Mesendoderm (in vitro differentiated cells): Measurements from ENCODE around the gene B4GALT6.

Experiments used
- DNase-seq: peaks from one replicate; pipeline ENCODE4 v3.0.0; 2013
- H2AK5ac ChIP-seq: 2 replicates; pipeline ENCODE4 v1.6.1; 2013; ENCODE audit warnings: low read length, inconsistent platforms
- H2BK120ac ChIP-seq: 2 replicates; pipeline ENCODE4 v1.6.1; 2013; ENCODE audit warnings: low read depth, mild to moderate bottlenecking, low read length, moderate library complexity, mixed read lengths
- H2BK15ac ChIP-seq: replicated peaks from 2 replicates; pipeline ENCODE4 v1.6.1; 2013; ENCODE audit warnings: low read depth, mild to moderate bottlenecking, moderate library complexity
- H2BK5ac ChIP-seq: 2 replicates; pipeline ENCODE4 v1.6.1; 2013; ENCODE audit warnings: low read length, inconsistent platforms
- H3K18ac ChIP-seq: 2 replicates; pipeline ENCODE4 v1.6.1; 2013; ENCODE audit warnings: mild to moderate bottlenecking, low read length, mixed read lengths
- H3K23ac ChIP-seq: one replicate; pipeline ENCODE4 v1.6.1; 2013; ENCODE audit warnings: low read length
- H3K27ac ChIP-seq: 2 replicates; pipeline ENCODE4 v1.5.1; 2013; ENCODE audit warnings: low read depth, mild to moderate bottlenecking, inconsistent platforms, low read length, moderate library complexity
- H3K27me3 ChIP-seq: 2 replicates; pipeline ENCODE4 v1.6.1; 2013; ENCODE audit warnings: low read length, control low read depth, mild to moderate bottlenecking, inconsistent platforms; ENCODE audit not compliant: insufficient read depth, poor library complexity
- H3K36me3 ChIP-seq: 2 replicates; pipeline ENCODE4 v1.6.1; 2013; ENCODE audit warnings: low read length, inconsistent platforms; ENCODE audit not compliant: control insufficient read depth, insufficient read depth
- H3K4ac ChIP-seq: one replicate; pipeline ENCODE4 v1.6.1; 2013; ENCODE audit warnings: low read depth, mild to moderate bottlenecking, low read length, moderate library complexity
- H3K4me1 ChIP-seq: 2 replicates; pipeline ENCODE4 v1.6.1; 2013; ENCODE audit warnings: low read depth, low read length, inconsistent platforms; ENCODE audit not compliant: control insufficient read depth
- H3K4me2 ChIP-seq: 2 replicates; pipeline ENCODE4 v1.6.1; 2013; ENCODE audit warnings: low read length
- H3K4me3 ChIP-seq: 2 replicates; pipeline ENCODE4 v1.5.1; 2013; ENCODE audit warnings: mild to moderate bottlenecking, low read length
- H3K56ac ChIP-seq: one replicate; pipeline ENCODE4 v1.6.1; 2013; ENCODE audit warnings: low read length
- H3K79me1 ChIP-seq: 2 replicates; pipeline ENCODE4 v1.6.1; 2013; ENCODE audit warnings: low read length, inconsistent platforms
- H3K79me2 ChIP-seq: 2 replicates; pipeline ENCODE4 v1.6.1; 2013; ENCODE audit warnings: mild to moderate bottlenecking, low read length; ENCODE audit not compliant: control insufficient read depth, insufficient read depth
- H3K9ac ChIP-seq: 2 replicates; pipeline ENCODE4 v1.6.1; 2013; ENCODE audit warnings: low read length, inconsistent platforms
- H4K5ac ChIP-seq: one replicate; pipeline ENCODE4 v1.6.1; 2013; ENCODE audit warnings: low read length
- H4K8ac ChIP-seq: one replicate; pipeline ENCODE4 v1.6.1; 2013; ENCODE audit warnings: low read depth, mild to moderate bottlenecking, control low read depth, low read length, moderate library complexity
- WGBS: extraction: QIAGEN DNeasy Blood & Tissue Kit; methylation state at CpG from one replicate; pipeline ENCODE4 v1.1.7; 2013; ENCODE audit warnings: low lambda C conversion rate, missing lambda C conversion rate; ENCODE audit not compliant: insufficient coverage; ENCODE audit errors: extremely low coverage; 5-methylcytosine and 5-hydroxymethylcytosine counted together

B4GALT6 gene

GRCh38 chr18:31661965-31662364, 22.4 kb downstream of the B4GALT6 start:
- Histone ChIP-seq H3K23ac (no peak overlapping the region), H3K4me1 (no peaks in the 10 kb centered on the region), H3K56ac (no peak overlapping the region), H3K4ac (no peak overlapping the region), H3K4me2 (no peak overlapping the region), H3K79me1 (peaks cover 2% of the 10 kb centered on the region), H2AK5ac (no peak overlapping the region), H2BK120ac (no peak overlapping the region), H3K27me3 (no peaks in the 10 kb centered on the region), H3K79me2 (peaks cover under 1% of the 10 kb centered on the region), H3K18ac (no peak overlapping the region), H3K9ac (no peak overlapping the region), H3K27ac (no peak overlapping the region), H4K5ac (no peak overlapping the region), H2BK15ac (no peak overlapping the region), H3K4me3 (no peak overlapping the region), H3K36me3 (no peaks in the 10 kb centered on the region), H2BK5ac (no peak overlapping the region), H4K8ac (no peak overlapping the region)
- no peak for DNase-seq
- no CpG with 5 or more reads among the region's 3 CpGs for WGBS

GRCh38 chr18:31660763-31661162, 23.6 kb downstream of the B4GALT6 start:
- H3K56ac ChIP-seq: no peak overlapping the region
- no peak overlapping the region for H3K18ac ChIP-seq
- H3K36me3 ChIP-seq: no peaks in the 10 kb centered on the region
- H2BK5ac ChIP-seq: no peak overlapping the region
- H4K8ac ChIP-seq: no peak overlapping the region
- H3K4ac ChIP-seq: no peak overlapping the region
- no peak for DNase-seq
- no peaks in the 10 kb centered on the region for H3K79me2 ChIP-seq
- no peaks in the 10 kb centered on the region for H3K27me3 ChIP-seq
- H3K4me1 ChIP-seq: no peaks in the 10 kb centered on the region
- peaks cover 2% of the 10 kb centered on the region for H3K79me1 ChIP-seq
- H2BK15ac ChIP-seq: no peak overlapping the region
- H3K27ac ChIP-seq: no peak overlapping the region
- WGBS: 100% methylated on average over 1 of the region's 4 CpGs
- no peak overlapping the region for H3K4me3 ChIP-seq
- no peak overlapping the region for H3K9ac ChIP-seq
- H4K5ac ChIP-seq: no peak overlapping the region
- no peak overlapping the region for H3K4me2 ChIP-seq
- H2AK5ac ChIP-seq: no peak overlapping the region
- H2BK120ac ChIP-seq: no peak overlapping the region
- H3K23ac ChIP-seq: no peak overlapping the region

- no peak overlapping the region for H3K23ac ChIP-seq
- H3K4me2 ChIP-seq: no peak overlapping the region
- H2BK5ac ChIP-seq: no peak overlapping the region
- H4K8ac ChIP-seq: no peak overlapping the region
- H2BK120ac ChIP-seq: no peak overlapping the region
- no peaks in the 10 kb centered on the region for H3K27me3 ChIP-seq
- no peak overlapping the region for H3K9ac ChIP-seq
- no peak overlapping the region for H3K4ac ChIP-seq
- no peak for DNase-seq
- H3K27ac ChIP-seq: no peak overlapping the region
- H3K56ac ChIP-seq: no peak overlapping the region
- no peaks in the 10 kb centered on the region for H3K36me3 ChIP-seq
- no peak overlapping the region for H3K18ac ChIP-seq
- peaks cover 2% of the 10 kb centered on the region for H3K79me1 ChIP-seq
- no peak overlapping the region for H2AK5ac ChIP-seq
- H3K4me1 ChIP-seq: no peaks in the 10 kb centered on the region
- no peak overlapping the region for H3K4me3 ChIP-seq
- WGBS: no CpG with 5 or more reads among the region's 1 CpG
- no peak overlapping the region for H4K5ac ChIP-seq
- no peak overlapping the region for H2BK15ac ChIP-seq
- no peaks in the 10 kb centered on the region for H3K79me2 ChIP-seq
Measured at GRCh38 chr18:31659576-31660177, 24.7 kb downstream of the B4GALT6 start.

- no peak overlapping the region for H2AK5ac ChIP-seq
Measured at GRCh38 chr18:31658670-31659575, 25.5 kb downstream of the B4GALT6 start.

GRCh38 chr18:31657823-31658669, 26.3 kb downstream of the B4GALT6 start:
- Histone ChIP-seq H3K36me3 (no peaks in the 10 kb centered on the region), H3K4me3 (no peak overlapping the region), H4K8ac (no peak overlapping the region), H3K27me3 (no peaks in the 10 kb centered on the region), H3K4me1 (no peaks in the 10 kb centered on the region), H2BK5ac (no peak overlapping the region), H3K27ac (no peak overlapping the region), H2BK15ac (no peak overlapping the region), H3K4ac (no peak overlapping the region), H3K18ac (no peak overlapping the region), H2BK120ac (no peak overlapping the region), H3K4me2 (no peak overlapping the region), H3K9ac (no peak overlapping the region), H3K56ac (no peak overlapping the region), H4K5ac (no peak overlapping the region), H3K23ac (no peak overlapping the region), H2AK5ac (no peak overlapping the region), H3K79me2 (no peaks in the 10 kb centered on the region), H3K79me1 (peaks cover 2% of the 10 kb centered on the region)
- no CpG with 5 or more reads among the region's 12 CpGs for WGBS
- no peak for DNase-seq

More at GRCh38 chr18:31658670-31659575, 25.5 kb downstream of the B4GALT6 start:
- H3K4me1 ChIP-seq: no peaks in the 10 kb centered on the region
- no peak overlapping the region for H3K18ac ChIP-seq
- no peak overlapping the region for H2BK120ac ChIP-seq
- peaks cover 2% of the 10 kb centered on the region for H3K79me1 ChIP-seq
- no peak overlapping the region for H4K8ac ChIP-seq
- no peak overlapping the region for H3K23ac ChIP-seq
- H2BK15ac ChIP-seq: no peak overlapping the region
- no peak overlapping the region for H3K4me3 ChIP-seq
- WGBS: no CpG with 5 or more reads among the region's 10 CpGs
- H3K4ac ChIP-seq: no peak overlapping the region
- no peaks in the 10 kb centered on the region for H3K79me2 ChIP-seq
- no peaks in the 10 kb centered on the region for H3K27me3 ChIP-seq
- DNase-seq: no peak
- H3K27ac ChIP-seq: no peak overlapping the region
- H3K56ac ChIP-seq: no peak overlapping the region
- H3K36me3 ChIP-seq: no peaks in the 10 kb centered on the region
- no peak overlapping the region for H4K5ac ChIP-seq
- no peak overlapping the region for H3K9ac ChIP-seq
- no peak overlapping the region for H2BK5ac ChIP-seq
- H3K4me2 ChIP-seq: no peak overlapping the region
